Liver (tissue), 9 donors: ENCODE data around the gene EXT2. TPM values are rescaled to one million over a fixed set of nuclear protein-coding genes. Genes with fewer than 3 reads are reported as not detected.

ENCODE experiments used
- DNase-seq: peaks from one replicate; pipeline ENCODE4 v3.0.0-alpha.2; 2017; ENCODE audit warnings: low spot score
- H3K27ac ChIP-seq, 2 donors: one replicate each; pipeline ENCODE4 v1.7.0; 2013; ENCODE audit warnings: inconsistent platforms in 2 of 2, low read length in 2 of 2, control low read depth in 1 of 2, low read depth in 1 of 2, mild to moderate bottlenecking in 1 of 2
- H3K27me3 ChIP-seq, 4 donors: one replicate each; pipeline versions ENCODE4 v1.6.1 to v1.7.0; 2013; ENCODE audit warnings: low read length in 3 of 4, inconsistent platforms in 1 of 4, mild to moderate bottlenecking in 1 of 4, moderate library complexity in 1 of 4; ENCODE audit not compliant: control insufficient read depth in 4 of 4, insufficient read depth in 4 of 4
- H3K36me3 ChIP-seq, 4 donors: one replicate each; pipeline versions ENCODE4 v1.6.1 to v1.7.0; 2013; ENCODE audit warnings: low read length in 3 of 4, mild to moderate bottlenecking in 3 of 4, low read depth in 1 of 4, moderate library complexity in 1 of 4; ENCODE audit not compliant: control insufficient read depth in 4 of 4, insufficient read depth in 3 of 4
- H3K4me1 ChIP-seq, 4 donors: one replicate each; pipeline versions ENCODE4 v1.6.1 to v1.7.0; 2013; ENCODE audit warnings: low read length in 3 of 4, mild to moderate bottlenecking in 3 of 4, moderate library complexity in 1 of 4; ENCODE audit not compliant: control insufficient read depth in 4 of 4, insufficient read depth in 4 of 4
- H3K4me3 ChIP-seq, 3 donors: one replicate each; pipeline versions ENCODE4 v1.6.1 to v1.7.0; 2013; ENCODE audit warnings: low read length in 3 of 3, control low read depth in 1 of 3, low read depth in 1 of 3, mild to moderate bottlenecking in 1 of 3
- H3K9ac ChIP-seq, 2 donors: one replicate each; pipeline ENCODE4 v1.7.0; 2013; ENCODE audit warnings: low read length in 2 of 2, mild to moderate bottlenecking in 2 of 2, moderate library complexity in 2 of 2, control low read depth in 1 of 2, low read depth in 1 of 2
- H3K9me3 ChIP-seq, 4 donors: one replicate each; pipeline versions ENCODE4 v1.6.1 to v1.7.0; 2013; ENCODE audit warnings: low read length in 3 of 4; ENCODE audit not compliant: control insufficient read depth in 4 of 4
- ATF3 ChIP-seq: IDR thresholded peaks from 2 replicates; pipeline ENCODE4 v1.6.1; 2016; ENCODE audit warnings: antibody characterized with exemption
- CTCF ChIP-seq: fragments of 150-350 bp; IDR thresholded peaks from 2 replicates; pipeline ENCODE4 v1.5.1; 2017; ENCODE audit warnings: improper control_type of control experiment, low read depth, low read length; ENCODE audit not compliant: missing input control
- EGR1 ChIP-seq, 2 donors: IDR thresholded peaks; 2 replicates each; pipeline ENCODE4 v1.6.1; 2016 to 2018; ENCODE audit warnings: antibody characterized with exemption in 2 of 2, low read depth in 2 of 2
- FOXA1 ChIP-seq: IDR thresholded peaks from 2 replicates; pipeline ENCODE4 v1.6.1; 2016; ENCODE audit warnings: antibody characterized with exemption
- GABPA ChIP-seq, 2 donors: IDR thresholded peaks in 1 of 2; conservative IDR thresholded peaks in 1 of 2; 2 replicates each; pipeline ENCODE4 v1.6.1; 2016; ENCODE audit warnings: antibody characterized with exemption in 2 of 2, mild to moderate bottlenecking in 1 of 2, moderate library complexity in 1 of 2
- HNF4A ChIP-seq, 2 donors: conservative IDR thresholded peaks; 2 replicates each; pipeline ENCODE4 v1.6.1; 2016; ENCODE audit warnings: antibody characterized with exemption in 2 of 2, mild to moderate bottlenecking in 2 of 2
- HNF4G ChIP-seq: IDR thresholded peaks from 2 replicates; pipeline ENCODE4 v1.6.1; 2016; ENCODE audit warnings: antibody characterized with exemption
- JUND ChIP-seq, 2 donors: IDR thresholded peaks; 2 replicates each; pipeline ENCODE4 v1.6.1; 2016; ENCODE audit warnings: antibody characterized with exemption in 2 of 2
- RAD21 ChIP-seq, 2 donors: IDR thresholded peaks; 2 replicates each; pipeline ENCODE4 v1.6.1; 2016; ENCODE audit warnings: antibody characterized with exemption in 2 of 2, mild to moderate bottlenecking in 2 of 2
- REST ChIP-seq: IDR thresholded peaks from 2 replicates; pipeline ENCODE4 v1.6.1; 2016; ENCODE audit warnings: antibody characterized with exemption, mild to moderate bottlenecking
- RXRA ChIP-seq, 2 donors: IDR thresholded peaks; 2 replicates each; pipeline ENCODE4 v1.6.1; 2017 to 2018; ENCODE audit warnings: antibody characterized with exemption in 2 of 2, mild to moderate bottlenecking in 1 of 2
- SP1 ChIP-seq: IDR thresholded peaks from 2 replicates; pipeline ENCODE4 v1.6.1; 2018; ENCODE audit warnings: antibody characterized with exemption, mild to moderate bottlenecking
- TAF1 ChIP-seq: conservative IDR thresholded peaks from 2 replicates; pipeline ENCODE4 v1.6.1; 2016; ENCODE audit warnings: antibody characterized with exemption, mild to moderate bottlenecking
- YY1 ChIP-seq: IDR thresholded peaks from 2 replicates; pipeline ENCODE4 v1.6.1; 2016; ENCODE audit warnings: antibody characterized with exemption, mild to moderate bottlenecking
- ZBTB33 ChIP-seq: IDR thresholded peaks from 2 replicates; pipeline ENCODE4 v1.6.1; 2016; ENCODE audit warnings: antibody characterized with exemption
- WGBS: extraction: QIAGEN DNeasy Blood & Tissue Kit; methylation state at CpG from one replicate; pipeline ENCODE4 v1.1.7; 2013; 5-methylcytosine and 5-hydroxymethylcytosine counted together
- polyA plus RNA-seq, 2 donors: library from polyadenylated mRNA; stranded (reverse) in 1 of 2; unstranded in 1 of 2; fragments of 200-250 nt in 1 of 2; fragments of >200 nt in 1 of 2; fragmentation: Nextera tagmentation in 1 of 2; extraction: Ambion mirVana in 1 of 2; gene quantifications; one replicate each; pipeline versions ENCODE4 v1.2.1 to v1.2.3, GENCODE V29; 2013 to 2015
- total RNA-seq, 2 donors: library from RNA; depleted of rRNA; stranded (reverse); fragments of >200 nt; gene quantifications; one replicate each; pipeline ENCODE4 v1.2.3, GENCODE V29; 2014
- donor health status: healthy.
- donor health status: healthy.
- donor health status: healthy.
- donor health status: healthy.
- donor health status: healthy.

Gene EXT2
- total and polyA plus RNA-seq, 4 donors: 8.4 to 36.1 (median 29.8) TPM

GRCh38 chr11:44174842-44175241 lies 79.4 kb downstream of the EXT2 start:
- Histone ChIP-seq H3K27ac (no peak overlapping the region), H3K27me3 (no peaks in the 10 kb centered on the region), H3K36me3 (peaks cover 3 to 7% (median 6%) of the 10 kb centered on the region in 4 donors), H3K4me1 (no peaks in the 10 kb centered on the region), H3K4me3 (no peak overlapping the region), H3K9me3 (no peaks in the 10 kb centered on the region), H3K9ac (no peak overlapping the region)
- WGBS: 76% methylated on average over 1 of the region's 1 CpG
- DNase-seq: no peak
- no peak for TF ChIP-seq FOXA1
- no peak for TF ChIP-seq SP1

GRCh38 chr11:44176546-44177213 lies 81.2 kb downstream of the EXT2 start:
- WGBS: 87% methylated on average over 5 of the region's 5 CpGs
- DNase-seq: no peak
- Histone ChIP-seq H3K4me1 (no peaks in the 10 kb centered on the region), H3K9me3 (no peaks in the 10 kb centered on the region), H3K9ac (no peak overlapping the region), H3K27ac (no peak overlapping the region), H3K27me3 (no peaks in the 10 kb centered on the region), H3K4me3 (no peak overlapping the region), H3K36me3 (peaks cover 3 to 7% (median 4%) of the 10 kb centered on the region in 4 donors)
- no peak for TF ChIP-seq FOXA1
- no peak for TF ChIP-seq ATF3
- no peak for TF ChIP-seq YY1
- no peak for TF ChIP-seq GABPA (IDR thresholded peaks at IDR 0.05 in 1 of 2, conservative IDR thresholded peaks at IDR 0.05 in 1 of 2)
- no peak for TF ChIP-seq HNF4A (conservative IDR thresholded peaks at IDR 0.05)
- no peak for TF ChIP-seq REST
- no peak for TF ChIP-seq SP1
- no peak for TF ChIP-seq RXRA (IDR thresholded peaks at IDR 0.05)
- TF ChIP-seq TAF1: no peak
- no peak for TF ChIP-seq CTCF
- TF ChIP-seq EGR1 (IDR thresholded peaks at IDR 0.05; ENCODE audit: low read depth in 2 of 2): no peak
- TF ChIP-seq ZBTB33: no peak
- no peak for TF ChIP-seq RAD21 (IDR thresholded peaks at IDR 0.05)
- no peak for TF ChIP-seq HNF4G
- no peak for TF ChIP-seq JUND (IDR thresholded peaks at IDR 0.05)
